ENCODE data around the gene RUNDC1. TPM values are rescaled to one million over a fixed set of nuclear protein-coding genes. Genes with fewer than 3 reads are reported as not detected.

RUNDC1 gene
- total RNA-seq, 1 experiment from 2014 or later = 4.2 TPM

GRCh38 chr17:43042025-43042628 lies 61.8 kb downstream of the RUNDC1 start:
- no peak for DNase-seq (ENCODE audit: low read depth)

Other genes with a start within 250 kb of the RUNDC1 start
- 5.1 and 6.8 TPM in 2 replicates for gene EZH1, start 235.5 kb upstream of the RUNDC1 start, total RNA-seq (2014; rRNA removed; shearing (Covaris generic))
- gene RAMP2, start 219.3 kb upstream of the RUNDC1 start, total RNA-seq (2014; rRNA removed; shearing (Covaris generic)) = 2.7 TPM in 1 of 2 replicates, not detected in the other
- 60.7 and 69.9 TPM in 2 replicates for gene VPS25, start 207.1 kb upstream of the RUNDC1 start, total RNA-seq (2014; rRNA removed; shearing (Covaris generic))
- gene WNK4, start 200.0 kb upstream of the RUNDC1 start, total RNA-seq (2014; rRNA removed; shearing (Covaris generic)) = 1.7 and 2.1 TPM in 2 replicates
- gene COA3, start 181.9 kb upstream of the RUNDC1 start, total RNA-seq (2014; rRNA removed; shearing (Covaris generic)) = 63.5 and 75.8 TPM in 2 replicates
- 0.06 TPM in 1 of 2 replicates, not detected in the other for gene CNTD1, start 181.7 kb upstream of the RUNDC1 start, total RNA-seq (2014; rRNA removed; shearing (Covaris generic))
- gene BECN1, start 156.3 kb upstream of the RUNDC1 start, total RNA-seq (2014; rRNA removed; shearing (Covaris generic)) = 37.2 and 61.3 TPM in 2 replicates
- 118 and 159 TPM in 2 replicates for gene PSME3, start 147.2 kb upstream of the RUNDC1 start, total RNA-seq (2014; rRNA removed; shearing (Covaris generic))
- gene AOC2, start 136.0 kb upstream of the RUNDC1 start, total RNA-seq (2014; rRNA removed; shearing (Covaris generic)) = 0.89 and 1.0 TPM in 2 replicates
- gene AOC3, start 129.4 kb upstream of the RUNDC1 start, total RNA-seq (2014; rRNA removed; shearing (Covaris generic)) = 0.06 and 0.11 TPM in 2 replicates
- not detected in 2 replicates for gene G6PC1, start 79.8 kb upstream of the RUNDC1 start, total RNA-seq (2014; rRNA removed; shearing (Covaris generic))
- gene AARSD1, start 16.1 kb upstream of the RUNDC1 start, total RNA-seq (2014; rRNA removed; shearing (Covaris generic)) = 21.1 and 25.7 TPM in 2 replicates
- gene PTGES3L, start 485 bp upstream of the RUNDC1 start, total RNA-seq (2014; rRNA removed; shearing (Covaris generic)) = 0.06 and 0.23 TPM in 2 replicates
- 1,016 and 1,106 TPM in 2 replicates for gene RPL27, start 17.9 kb downstream of the RUNDC1 start, total RNA-seq (2014; rRNA removed; shearing (Covaris generic))
- gene IFI35, start 26.2 kb downstream of the RUNDC1 start, total RNA-seq (2014; rRNA removed; shearing (Covaris generic)) = 6.0 and 7.8 TPM in 2 replicates
- 57.9 and 69.3 TPM in 2 replicates for gene VAT1, start 41.8 kb downstream of the RUNDC1 start, total RNA-seq (2014; rRNA removed; shearing (Covaris generic))
- 0.11 TPM in 1 of 2 replicates, not detected in the other for gene RND2, start 44.7 kb downstream of the RUNDC1 start, total RNA-seq (2014; rRNA removed; shearing (Covaris generic))
- 41.0 and 41.8 TPM in 2 replicates for gene BRCA1, start 144.8 kb downstream of the RUNDC1 start, total RNA-seq (2014; rRNA removed; shearing (Covaris generic))
- gene NBR1, start 190.6 kb downstream of the RUNDC1 start, total RNA-seq (2014; rRNA removed; shearing (Covaris generic)) = 25.6 and 31.7 TPM in 2 replicates
- gene TMEM106A, start 231.3 kb downstream of the RUNDC1 start, total RNA-seq (2014; rRNA removed; shearing (Covaris generic)) = 1.8 and 3.8 TPM in 2 replicates
- not detected in 2 replicates for gene CCDC200, start 248.1 kb downstream of the RUNDC1 start, total RNA-seq (2014; rRNA removed; shearing (Covaris generic))